ENCODE results near the gene SYT7.

DNA sequence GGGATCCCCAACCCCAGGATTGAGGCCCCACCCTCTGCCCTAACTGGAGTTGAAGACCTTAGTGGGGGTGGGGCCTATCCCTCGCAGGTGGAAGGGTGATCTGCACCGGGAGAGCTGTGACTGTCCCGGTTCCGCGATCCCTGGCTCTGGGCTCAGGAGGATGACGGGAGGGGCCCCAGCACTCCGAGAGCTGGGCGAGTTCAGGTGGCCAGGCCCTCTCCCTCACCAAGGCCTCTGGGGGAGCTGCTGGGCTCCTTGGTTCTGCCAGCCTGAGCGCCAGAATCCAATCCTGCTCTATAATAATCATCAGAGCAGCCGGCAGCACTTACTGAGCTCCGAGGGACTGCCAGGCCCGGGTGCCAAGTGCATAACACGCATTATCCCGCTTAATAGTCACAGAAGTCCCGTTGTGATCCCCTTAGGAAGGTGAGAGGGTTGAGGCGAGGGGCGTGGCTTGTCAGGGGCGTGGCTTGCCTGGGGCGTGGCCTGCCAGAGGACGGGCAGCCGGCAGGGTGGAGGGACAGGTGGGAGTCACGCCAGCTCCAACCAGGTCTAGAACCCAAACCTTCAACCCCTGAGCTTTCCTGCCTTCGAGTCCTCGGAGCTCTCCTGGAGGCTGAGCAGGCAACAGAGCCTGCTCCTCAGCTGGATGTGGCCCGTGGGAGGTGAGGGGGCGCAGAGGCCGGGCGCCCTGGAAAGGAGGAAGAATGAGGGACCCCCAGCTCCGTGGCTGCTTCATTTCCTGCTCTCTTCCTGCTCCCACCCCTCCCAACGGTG is 7.3 kb upstream of the SYT7 start:
- TF ChIP-seq, protein P1, sequence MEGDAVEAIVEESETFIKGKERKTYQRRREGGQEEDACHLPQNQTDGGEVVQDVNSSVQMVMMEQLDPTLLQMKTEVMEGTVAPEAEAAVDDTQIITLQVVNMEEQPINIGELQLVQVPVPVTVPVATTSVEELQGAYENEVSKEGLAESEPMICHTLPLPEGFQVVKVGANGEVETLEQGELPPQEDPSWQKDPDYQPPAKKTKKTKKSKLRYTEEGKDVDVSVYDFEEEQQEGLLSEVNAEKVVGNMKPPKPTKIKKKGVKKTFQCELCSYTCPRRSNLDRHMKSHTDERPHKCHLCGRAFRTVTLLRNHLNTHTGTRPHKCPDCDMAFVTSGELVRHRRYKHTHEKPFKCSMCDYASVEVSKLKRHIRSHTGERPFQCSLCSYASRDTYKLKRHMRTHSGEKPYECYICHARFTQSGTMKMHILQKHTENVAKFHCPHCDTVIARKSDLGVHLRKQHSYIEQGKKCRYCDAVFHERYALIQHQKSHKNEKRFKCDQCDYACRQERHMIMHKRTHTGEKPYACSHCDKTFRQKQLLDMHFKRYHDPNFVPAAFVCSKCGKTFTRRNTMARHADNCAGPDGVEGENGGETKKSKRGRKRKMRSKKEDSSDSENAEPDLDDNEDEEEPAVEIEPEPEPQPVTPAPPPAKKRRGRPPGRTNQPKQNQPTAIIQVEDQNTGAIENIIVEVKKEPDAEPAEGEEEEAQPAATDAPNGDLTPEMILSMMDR (IDR thresholded peaks at IDR 0.05) = peak in 4 of 12 donors; percentile 23 to 47 (median 38)
- no peak for TF ChIP-seq POLR2A (IDR thresholded peaks at IDR 0.05)

Data from heart left ventricle (tissue), 13 donors.